ENCODE measurements around the gene NDUFS2.

- no peak for TF ChIP-seq YY1 (IDR thresholded peaks at IDR 0.05; ENCODE audit: insufficient read depth, insufficient read length)
- no peak for TF ChIP-seq ZNF274 (IDR thresholded peaks at IDR 0.05; ENCODE audit: low read depth, low read length)
Observed at GRCh38 chr1:161233102-161233501, 30.9 kb downstream of the NDUFS2 start.
